Mesenchymal stem cell (in vitro differentiated cells and primary cell): Measurements from ENCODE around the gene GDPD1. TPM values are rescaled to one million over a fixed set of nuclear protein-coding genes. Genes with fewer than 3 reads are reported as not detected.
"Not testable (repeated sequence)": the region's sequence is repeated elsewhere in the genome, so short reads cannot be mapped to it uniquely, and the experiment has no call there.

ENCODE experiments used
- DNase-seq: peaks from one replicate; pipeline ENCODE4 v3.0.0-alpha.2; 2013
- H2AFZ ChIP-seq: one replicate; pipeline ENCODE4 v1.6.1; 2013; ENCODE audit warnings: low read depth, mild to moderate bottlenecking, control low read depth, inconsistent platforms, low read length, moderate library complexity
- H2AK5ac ChIP-seq: 2 replicates; pipeline ENCODE4 v1.6.1; 2013; ENCODE audit warnings: low read length, moderate library complexity, mild to moderate bottlenecking, inconsistent platforms; ENCODE audit not compliant: severe bottlenecking
- H2BK120ac ChIP-seq: one replicate; pipeline ENCODE4 v1.6.1; 2013; ENCODE audit warnings: low read depth, mild to moderate bottlenecking, inconsistent platforms, low read length, moderate library complexity
- H2BK12ac ChIP-seq, 2 experiments: one replicate each; pipeline ENCODE4 v1.6.1; 2013; ENCODE audit warnings: inconsistent platforms in 2 of 2, low read length in 2 of 2, mild to moderate bottlenecking in 2 of 2, moderate library complexity in 2 of 2, control low read depth in 1 of 2
- H2BK15ac ChIP-seq: one replicate; pipeline ENCODE4 v1.6.1; 2013; ENCODE audit warnings: mild to moderate bottlenecking, low read depth, inconsistent platforms; ENCODE audit not compliant: poor library complexity, severe bottlenecking
- H2BK5ac ChIP-seq: 2 replicates; pipeline ENCODE4 v1.6.1; 2013; ENCODE audit warnings: low read depth, mild to moderate bottlenecking, low read length, control low read depth, inconsistent platforms; ENCODE audit not compliant: poor library complexity, severe bottlenecking
- H3K14ac ChIP-seq, 2 experiments: one replicate each; pipeline ENCODE4 v1.6.1; 2013; ENCODE audit warnings: inconsistent platforms in 2 of 2, low read length in 2 of 2, control low read depth in 1 of 2, mild to moderate bottlenecking in 1 of 2, moderate library complexity in 1 of 2
- H3K18ac ChIP-seq, 2 experiments: one replicate each; pipeline ENCODE4 v1.6.1; 2013; ENCODE audit warnings: inconsistent platforms in 2 of 2, low read length in 2 of 2, control low read depth in 1 of 2, low read depth in 1 of 2, mild to moderate bottlenecking in 1 of 2
- H3K23ac ChIP-seq, 2 experiments: one replicate each; pipeline ENCODE4 v1.6.1; 2013; ENCODE audit warnings: inconsistent platforms in 2 of 2, low read length in 2 of 2, mild to moderate bottlenecking in 2 of 2, moderate library complexity in 2 of 2, control low read depth in 1 of 2
- H3K27ac ChIP-seq: 2 replicates; pipeline ENCODE4 v1.5.1; 2013; ENCODE audit warnings: mild to moderate bottlenecking, moderate library complexity, low read length, control low read depth, inconsistent platforms; ENCODE audit not compliant: poor library complexity, severe bottlenecking
- H3K27me3 ChIP-seq, 2 experiments: 2 replicates each; pipeline versions ENCODE4 v1.6.1 to v1.7.0; 2013; ENCODE audit warnings: low read length in 2 of 2, mild to moderate bottlenecking in 2 of 2, moderate library complexity in 2 of 2, control low read depth in 1 of 2, inconsistent platforms in 1 of 2; ENCODE audit not compliant: control insufficient read depth in 1 of 2, insufficient read depth in 1 of 2
- H3K36me3 ChIP-seq, 2 experiments: 2 replicates each; pipeline versions ENCODE4 v1.6.1 to v1.7.0; 2013; ENCODE audit warnings: low read length in 2 of 2, control low read depth in 1 of 2, inconsistent platforms in 1 of 2, low read depth in 1 of 2, mild to moderate bottlenecking in 1 of 2; ENCODE audit not compliant: insufficient read depth in 2 of 2, control insufficient read depth in 1 of 2
- H3K4ac ChIP-seq, 2 experiments: one replicate each; pipeline ENCODE4 v1.6.1; 2013; ENCODE audit warnings: inconsistent platforms in 2 of 2, low read length in 2 of 2, mild to moderate bottlenecking in 2 of 2, moderate library complexity in 2 of 2, control low read depth in 1 of 2, low read depth in 1 of 2
- H3K4me1 ChIP-seq: 2 replicates; pipeline ENCODE4 v1.6.1; 2013; ENCODE audit warnings: low read depth, low read length, control low read depth; ENCODE audit not compliant: control insufficient read depth, insufficient read depth
- H3K4me2 ChIP-seq: 2 replicates; pipeline ENCODE4 v1.6.1; 2013; ENCODE audit warnings: low read length, mild to moderate bottlenecking, inconsistent platforms; ENCODE audit not compliant: poor library complexity, severe bottlenecking
- H3K4me3 ChIP-seq, 2 experiments: 2 replicates each; pipeline versions ENCODE4 v1.5.1 to v1.7.0; 2013; ENCODE audit warnings: low read length in 2 of 2, mild to moderate bottlenecking in 2 of 2, control low read depth in 1 of 2, low read depth in 1 of 2; ENCODE audit not compliant: insufficient read depth in 1 of 2
- H3K79me1 ChIP-seq: replicated peaks from 2 replicates; pipeline ENCODE4 v1.6.1; 2013; ENCODE audit warnings: mild to moderate bottlenecking, control low read depth, low read length, inconsistent platforms; ENCODE audit not compliant: poor library complexity, severe bottlenecking
- H3K9ac ChIP-seq: 2 replicates; pipeline ENCODE4 v1.7.0; 2013; ENCODE audit warnings: mild to moderate bottlenecking, low read length, moderate library complexity
- H3K9me3 ChIP-seq: 2 replicates; pipeline ENCODE4 v1.7.0; 2013; ENCODE audit warnings: mild to moderate bottlenecking, low read length; ENCODE audit not compliant: control insufficient read depth
- H4K8ac ChIP-seq: one replicate; pipeline ENCODE4 v1.6.1; 2013; ENCODE audit warnings: inconsistent platforms, mild to moderate bottlenecking, low read length, moderate library complexity
- H4K91ac ChIP-seq: one replicate; pipeline ENCODE4 v1.6.1; 2013; ENCODE audit warnings: mild to moderate bottlenecking, low read length, inconsistent platforms
- WGBS: methylation state at CpG from one replicate; pipeline ENCODE4 v1.1.7; 2013; ENCODE audit warnings: mixed read lengths; 5-methylcytosine and 5-hydroxymethylcytosine counted together
- small RNA-seq: library from polyadenylated mRNA; stranded (forward); fragments of <200 nt; extraction: miRNeasy Mini kit (QIAGEN cat#:217004); gene quantifications from one replicate; pipeline ENCODE3, GENCODE V24; 2013; ENCODE audit warnings: low read depth

GDPD1 gene

GRCh38 chr17:59311521-59311920 is 91.2 kb downstream of the GDPD1 start:
- not testable (repeated sequence) for H2AFZ ChIP-seq, H3K18ac ChIP-seq, H3K14ac ChIP-seq, H3K4ac ChIP-seq, H3K4me2 ChIP-seq, H4K91ac ChIP-seq, H3K27ac ChIP-seq, H3K9ac ChIP-seq, H3K4me1 ChIP-seq, H3K23ac ChIP-seq, H2BK5ac ChIP-seq, H4K8ac ChIP-seq, H2BK120ac ChIP-seq, H3K4me3 ChIP-seq, H3K79me1 ChIP-seq, H3K9me3 ChIP-seq, H2BK15ac ChIP-seq, H2BK12ac ChIP-seq, DNase-seq, H2AK5ac ChIP-seq, H3K36me3 ChIP-seq, H3K27me3 ChIP-seq
- 88% methylated on average over 7 of the region's 7 CpGs for WGBS

DNA sequence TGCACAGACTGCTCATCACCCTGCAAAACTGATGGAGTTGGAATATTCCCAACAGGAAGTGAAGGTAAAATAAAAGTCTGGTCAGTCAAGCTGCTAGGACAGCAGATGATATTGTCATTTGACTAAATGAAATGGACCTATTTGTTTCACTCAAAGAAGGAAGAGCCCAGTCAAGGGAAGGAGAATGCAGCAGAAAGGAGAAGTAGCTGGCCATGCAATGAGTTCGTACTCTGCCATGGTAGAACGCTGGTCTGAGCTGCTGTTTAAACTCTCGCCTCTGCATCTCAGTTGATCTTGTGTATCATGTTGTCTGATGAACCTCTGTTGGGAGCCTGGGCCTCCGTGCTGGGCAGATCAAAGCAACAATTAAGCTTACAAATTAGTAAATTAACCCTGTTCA is 95.6 kb downstream of the GDPD1 start:
- Histone ChIP-seq H3K4me3 (no peak overlapping the region), H3K27ac (no peak overlapping the region), H3K23ac (no peak overlapping the region), H3K27me3 (no peaks in the 10 kb centered on the region), H2AK5ac (no peak overlapping the region), H2AFZ (no peak overlapping the region), H3K4ac (no peak overlapping the region), H3K18ac (no peak overlapping the region), H3K9ac (no peak overlapping the region), H2BK15ac (no peak overlapping the region), H4K91ac (no peak overlapping the region), H4K8ac (no peak overlapping the region), H2BK5ac (no peak overlapping the region), H2BK12ac (no peak overlapping the region), H3K9me3 (no peaks in the 10 kb centered on the region), H3K79me1 (no peaks in the 10 kb centered on the region), H3K4me1 (no peaks in the 10 kb centered on the region), H3K36me3 (no peaks in the 10 kb centered on the region), H3K14ac (no peak overlapping the region), H2BK120ac (no peak overlapping the region), H3K4me2 (no peak overlapping the region)
- no peak for DNase-seq
- WGBS, result 93% methylated on average over 4 of the region's 4 CpGs

Small RNAs within 50 kb of the gene (small RNA-seq; reads per million reads assigned to genes)
- gene RF00019 (not detected), gene SNRPGP17 (not detected)
